Heart left ventricle (tissue), 13 donors: ENCODE measurements around the gene ASCC1.

Experiments used
- POLR2A ChIP-seq, 2 donors: fragments of 450-650 bp; IDR thresholded peaks; one replicate each; pipeline ENCODE4 v1.6.1; 2017; ENCODE audit warnings: antibody characterized with exemption in 2 of 2, mild to moderate bottlenecking in 2 of 2, moderate library complexity in 2 of 2
- TF ChIP-seq, protein P1 (sequence below), 12 donors: fragments of 200-600 bp; sonication (generic) in 4 of 12; IDR thresholded peaks; one replicate each; pipeline versions ENCODE4 v1.5.0 to v1.8.0; 2018 to 2022; ENCODE audit warnings: antibody characterized with exemption in 12 of 12, mild to moderate bottlenecking in 5 of 12
- donor health status: ischemic (EF 13 %, LVEDD 7.1; RV severe dilation, severe dysfunction).
- donor health status: DM: no; HTN: yes; CAD: no.
- donor health status: DM: no; HTN: no; CAD: no.
- donor health status: ischemic (EF 25% LVEDD 6.9; RV normal size, moderate dysfunction).
- donor health status: ischemic (EF 25% LVEDD 5.7; RV mildly dilated, moderate dysfunction).
- donor health status: ischemic (EF 35%, LVEDD 5.7; RV mildly dilated, moderate dysfunction).
- donor health status: nonischemic (EF 11% LVEDD 7.7; RV severe dilation, severe dysfunction).
- donor health status: DM: yes; HTN: yes; CAD: no.
- donor health status: PGD.
- donor health status: ischemic (EF 29% LVEDD 5.4; RV normal size, mild dysfunction).
- donor health status: nonischemic (EF 23%, LVEDD 6.1; RV moderate dilation, normal function).

DNA sequence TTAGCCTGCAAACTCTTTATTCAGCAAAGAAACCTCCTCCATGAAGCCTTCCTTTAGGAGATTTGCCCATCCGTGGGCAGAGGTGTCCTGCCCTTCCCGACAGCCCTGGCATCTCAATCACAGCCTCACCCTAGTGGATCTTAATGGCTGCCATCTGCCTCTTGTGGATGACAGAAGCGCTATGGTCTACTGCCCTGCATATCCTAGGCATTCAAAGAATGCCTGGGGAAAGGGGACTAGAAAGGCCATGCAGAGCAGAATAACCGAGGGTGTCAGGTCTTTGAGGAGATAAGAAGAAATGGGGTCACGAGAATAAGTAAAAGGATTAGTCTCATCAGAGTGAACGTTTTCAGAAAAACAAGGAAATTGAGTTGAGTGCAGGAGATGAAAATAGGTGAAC is 70.0 kb downstream of the ASCC1 start:
- TF ChIP-seq, protein P1, sequence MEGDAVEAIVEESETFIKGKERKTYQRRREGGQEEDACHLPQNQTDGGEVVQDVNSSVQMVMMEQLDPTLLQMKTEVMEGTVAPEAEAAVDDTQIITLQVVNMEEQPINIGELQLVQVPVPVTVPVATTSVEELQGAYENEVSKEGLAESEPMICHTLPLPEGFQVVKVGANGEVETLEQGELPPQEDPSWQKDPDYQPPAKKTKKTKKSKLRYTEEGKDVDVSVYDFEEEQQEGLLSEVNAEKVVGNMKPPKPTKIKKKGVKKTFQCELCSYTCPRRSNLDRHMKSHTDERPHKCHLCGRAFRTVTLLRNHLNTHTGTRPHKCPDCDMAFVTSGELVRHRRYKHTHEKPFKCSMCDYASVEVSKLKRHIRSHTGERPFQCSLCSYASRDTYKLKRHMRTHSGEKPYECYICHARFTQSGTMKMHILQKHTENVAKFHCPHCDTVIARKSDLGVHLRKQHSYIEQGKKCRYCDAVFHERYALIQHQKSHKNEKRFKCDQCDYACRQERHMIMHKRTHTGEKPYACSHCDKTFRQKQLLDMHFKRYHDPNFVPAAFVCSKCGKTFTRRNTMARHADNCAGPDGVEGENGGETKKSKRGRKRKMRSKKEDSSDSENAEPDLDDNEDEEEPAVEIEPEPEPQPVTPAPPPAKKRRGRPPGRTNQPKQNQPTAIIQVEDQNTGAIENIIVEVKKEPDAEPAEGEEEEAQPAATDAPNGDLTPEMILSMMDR (IDR thresholded peaks at IDR 0.05): no peak
- TF ChIP-seq POLR2A (IDR thresholded peaks at IDR 0.05): no peak
